ENCODE data around the gene MICAL2.

The MICAL2 gene

GRCh38 chr11:12216041-12216451 lies 105.7 kb downstream of the MICAL2 start:
- TF ChIP-seq CTCF (IDR thresholded peaks at IDR 0.05; ENCODE audit: low read depth, low read length) = no peak
- no peak for DNase-seq (ENCODE audit: low read depth, low spot score)
- H3K4me3 ChIP-seq (ENCODE audit: low read depth, low read length) = no peak overlapping the region
- in situ Hi-C loops (cut with HindIII; ENCODE audit: low sequenced_read_pairs) = no loop called here

- H3K4me3 ChIP-seq (ENCODE audit: low read depth, low read length) = no peak overlapping the region
- in situ Hi-C loops (cut with HindIII; ENCODE audit: low sequenced_read_pairs) = no loop called here
- peak; percentile 59 for DNase-seq (ENCODE audit: low read depth, low spot score)
- TF ChIP-seq CTCF (IDR thresholded peaks at IDR 0.05; ENCODE audit: low read depth, low read length) = no peak
Measured at GRCh38 chr11:12216671-12217374, 106.4 kb downstream of the MICAL2 start.

GRCh38 chr11:12217879-12218278 lies 107.5 kb downstream of the MICAL2 start:
- TF ChIP-seq CTCF (IDR thresholded peaks at IDR 0.05; ENCODE audit: low read depth, low read length) = no peak
- no peak overlapping the region for H3K4me3 ChIP-seq (ENCODE audit: low read depth, low read length)
- DNase-seq (ENCODE audit: low read depth, low spot score) = no peak
- in situ Hi-C loops (cut with HindIII; ENCODE audit: low sequenced_read_pairs) = no loop called here

- in situ Hi-C loops (cut with HindIII; ENCODE audit: low sequenced_read_pairs) = no loop called here
- DNase-seq (ENCODE audit: low read depth, low spot score) = no peak
- no peak overlapping the region for H3K4me3 ChIP-seq (ENCODE audit: low read depth, low read length)
- no peak for TF ChIP-seq CTCF (IDR thresholded peaks at IDR 0.05; ENCODE audit: low read depth, low read length)
Measured at GRCh38 chr11:12218909-12219308, 108.5 kb downstream of the MICAL2 start.

GRCh38 chr11:12219757-12220156 lies 109.4 kb downstream of the MICAL2 start:
- in situ Hi-C loops (cut with HindIII; ENCODE audit: low sequenced_read_pairs) = no loop called here
- H3K4me3 ChIP-seq (ENCODE audit: low read depth, low read length) = no peak overlapping the region
- no peak for TF ChIP-seq CTCF (IDR thresholded peaks at IDR 0.05; ENCODE audit: low read depth, low read length)
- no peak for DNase-seq (ENCODE audit: low read depth, low spot score)

GRCh38 chr11:12220305-12220704 lies 109.9 kb downstream of the MICAL2 start:
- no peak for TF ChIP-seq CTCF (IDR thresholded peaks at IDR 0.05; ENCODE audit: low read depth, low read length)
- no peak overlapping the region for H3K4me3 ChIP-seq (ENCODE audit: low read depth, low read length)
- in situ Hi-C loops (cut with HindIII; ENCODE audit: low sequenced_read_pairs) = no loop called here
- no peak for DNase-seq (ENCODE audit: low read depth, low spot score)
